Transverse colon (tissue), 4 donors: Measurements from ENCODE around the gene ILDR1. TPM values are rescaled to one million over a fixed set of nuclear protein-coding genes. Genes with fewer than 3 reads are reported as not detected.

Experiments
- DNase-seq: peaks from one replicate; pipeline ENCODE4 v3.0.0-alpha.2; 2019
- H3K27ac ChIP-seq, 4 donors: fragments of 200-600 bp; sonication (generic); 2 replicates each; pipeline ENCODE4 v1.5.1; 2016 to 2018; ENCODE audit warnings: inconsistent platforms in 4 of 4
- H3K27me3 ChIP-seq: fragments of 200-600 bp; sonication (generic); 2 replicates; pipeline ENCODE4 v1.5.1; 2017; ENCODE audit warnings: inconsistent platforms
- H3K36me3 ChIP-seq, 4 donors: fragments of 200-600 bp; sonication (generic); 2 replicates each; pipeline ENCODE4 v1.5.1; 2017 to 2019; ENCODE audit warnings: inconsistent platforms in 4 of 4
- H3K4me1 ChIP-seq, 4 donors: fragments of 200-600 bp; sonication (generic); 2 replicates each; pipeline ENCODE4 v1.5.1; 2017 to 2020; ENCODE audit warnings: inconsistent platforms in 4 of 4
- H3K4me3 ChIP-seq, 4 donors: fragments of 200-600 bp; sonication (generic); 1 replicate in 1 of 4; 2 replicates in 3 of 4; pipeline versions ENCODE4 v1.5.1 to v1.6.1; 2017 to 2019; ENCODE audit warnings: inconsistent platforms in 4 of 4
- H3K9me3 ChIP-seq, 2 donors: fragments of 200-600 bp; sonication (generic); 2 replicates each; pipeline ENCODE4 v1.5.1; 2017 to 2019; ENCODE audit warnings: inconsistent platforms in 2 of 2
- EP300 ChIP-seq: sonication (generic); formaldehyde crosslinking; IDR thresholded peaks from one replicate; pipeline ENCODE4 v1.6.1; 2017; ENCODE audit warnings: antibody characterized with exemption, low read depth
- POLR2A ChIP-seq: fragments of 450-650 bp; IDR thresholded peaks from one replicate; pipeline ENCODE4 v1.6.1; 2016; ENCODE audit warnings: antibody characterized with exemption, mild to moderate bottlenecking, moderate library complexity
- POLR2AphosphoS5 ChIP-seq, 3 donors: sonication (generic); formaldehyde crosslinking; IDR thresholded peaks; one replicate each; pipeline ENCODE4 v1.6.1; 2016; ENCODE audit warnings: antibody characterized with exemption in 3 of 3
- WGBS, 2 donors: methylation state at CpG; one replicate each; pipeline ENCODE4 v1.1.5; 2018; ENCODE audit warnings: low coverage in 1 of 2; 5-methylcytosine and 5-hydroxymethylcytosine counted together
- in situ Hi-C, 4 donors: fragments of 200-750 bp; cut with MboI; loops; one replicate each; pipeline versions ENCODE4 v1.15.0 to v1.15.1; 2017; ENCODE audit warnings: low sequenced_read_pairs in 3 of 4, low pct_ligation_motif_present in 1 of 4, low pct_unique_long_range_greater_than_20kb in 1 of 4
- intact Hi-C: fragments of 100-400 bp; cut with DNase I; formaldehyde crosslinking; loops from one replicate; pipeline ENCODE4 v1.15.1; 2023; ENCODE audit warnings: low total_unique reads
- total RNA-seq, 4 donors: library from RNA; depleted of rRNA; stranded (reverse); fragments of >200 nt; gene quantifications; one replicate each; pipeline ENCODE4 v1.1.0, GENCODE V29; 2016
- TF ChIP-seq, protein P1 (sequence below), 5 experiments: fragments of 200-600 bp in 3 of 5; fragments of 450-650 bp in 2 of 5; sonication (generic) in 3 of 5; IDR thresholded peaks; 1 replicate in 2 of 5; 2 replicates in 3 of 5; pipeline ENCODE4 v1.5.1; 2016 to 2017; ENCODE audit warnings: antibody characterized with exemption in 5 of 5, inconsistent platforms in 3 of 5, mild to moderate bottlenecking in 2 of 5, moderate library complexity in 1 of 5

ILDR1 gene
- total RNA-seq, 4 donors from 2014 or later: 13.8 to 27.7 (median 21.5) TPM

DNA sequence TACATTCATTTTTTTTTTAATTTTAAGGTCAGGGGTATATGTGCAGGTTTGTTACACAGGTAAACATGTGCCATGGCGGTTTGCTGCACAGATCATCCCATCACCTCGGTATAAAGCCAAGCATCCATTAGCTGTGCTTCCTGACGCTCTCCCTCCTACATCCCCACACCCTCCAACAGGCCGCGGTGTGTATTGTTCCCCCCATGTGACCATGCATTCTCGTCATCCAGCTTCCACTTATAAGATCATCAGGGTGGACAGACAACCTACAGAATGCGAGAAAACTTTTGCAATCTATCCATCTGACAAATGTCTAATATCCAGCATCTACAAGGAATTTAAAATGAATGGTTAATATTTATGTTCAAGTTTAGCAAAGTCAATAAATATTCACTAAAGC, 19.4 kb downstream of the ILDR1 start:
- Histone ChIP-seq H3K4me3 (no peak overlapping the region), H3K36me3 (no peaks in the 10 kb centered on the region), H3K27ac (no peak overlapping the region), H3K9me3 (no peaks in the 10 kb centered on the region), H3K27me3 (no peaks in the 10 kb centered on the region), H3K4me1 (peaks cover 4 to 18% (median 7%) of the 10 kb centered on the region in 4 donors)
- in situ Hi-C loops (no loop called here), intact Hi-C loops (no loop called here)
- no peak for DNase-seq
- 70 to 85% methylated on average over 7 of the region's 7 CpGs for WGBS, 2 donors
- no peak for TF ChIP-seq POLR2AphosphoS5 (IDR thresholded peaks at IDR 0.05)
- TF ChIP-seq, protein P1, sequence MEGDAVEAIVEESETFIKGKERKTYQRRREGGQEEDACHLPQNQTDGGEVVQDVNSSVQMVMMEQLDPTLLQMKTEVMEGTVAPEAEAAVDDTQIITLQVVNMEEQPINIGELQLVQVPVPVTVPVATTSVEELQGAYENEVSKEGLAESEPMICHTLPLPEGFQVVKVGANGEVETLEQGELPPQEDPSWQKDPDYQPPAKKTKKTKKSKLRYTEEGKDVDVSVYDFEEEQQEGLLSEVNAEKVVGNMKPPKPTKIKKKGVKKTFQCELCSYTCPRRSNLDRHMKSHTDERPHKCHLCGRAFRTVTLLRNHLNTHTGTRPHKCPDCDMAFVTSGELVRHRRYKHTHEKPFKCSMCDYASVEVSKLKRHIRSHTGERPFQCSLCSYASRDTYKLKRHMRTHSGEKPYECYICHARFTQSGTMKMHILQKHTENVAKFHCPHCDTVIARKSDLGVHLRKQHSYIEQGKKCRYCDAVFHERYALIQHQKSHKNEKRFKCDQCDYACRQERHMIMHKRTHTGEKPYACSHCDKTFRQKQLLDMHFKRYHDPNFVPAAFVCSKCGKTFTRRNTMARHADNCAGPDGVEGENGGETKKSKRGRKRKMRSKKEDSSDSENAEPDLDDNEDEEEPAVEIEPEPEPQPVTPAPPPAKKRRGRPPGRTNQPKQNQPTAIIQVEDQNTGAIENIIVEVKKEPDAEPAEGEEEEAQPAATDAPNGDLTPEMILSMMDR (IDR thresholded peaks at IDR 0.05): no peak
- no peak for TF ChIP-seq EP300
- no peak for TF ChIP-seq POLR2A

DNA sequence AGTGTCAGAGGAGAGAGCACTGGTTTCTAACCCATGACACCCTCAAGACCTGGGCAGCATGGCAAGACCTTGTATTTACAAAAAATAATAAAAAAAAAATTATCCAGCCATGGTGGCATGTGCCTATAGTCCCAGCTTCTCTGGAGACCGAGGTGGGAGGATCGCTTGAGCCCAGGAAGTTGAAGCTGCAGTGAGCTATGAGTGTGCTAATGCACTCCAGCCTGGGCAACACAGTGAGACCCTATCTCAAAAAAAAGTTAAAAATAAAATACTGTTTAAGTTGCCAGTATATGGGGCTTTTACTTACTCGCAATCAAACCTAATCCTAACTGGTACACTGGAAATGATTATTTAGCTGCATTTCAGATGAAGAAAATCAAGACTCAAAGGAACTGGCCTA, 20.2 kb downstream of the ILDR1 start:
- no peak for DNase-seq
- peaks cover 4 to 18% (median 7%) of the 10 kb centered on the region in 4 donors for H3K4me1 ChIP-seq
- no peaks in the 10 kb centered on the region for H3K27me3 ChIP-seq
- TF ChIP-seq EP300: no peak
- TF ChIP-seq POLR2AphosphoS5 (IDR thresholded peaks at IDR 0.05): no peak
- TF ChIP-seq, protein P1 (IDR thresholded peaks at IDR 0.05): no peak
- TF ChIP-seq POLR2A: no peak
- 89 to 100% methylated on average over 2 to 3 of the region's 3 CpGs for WGBS, 2 donors
- H3K9me3 ChIP-seq: no peaks in the 10 kb centered on the region
- H3K4me3 ChIP-seq: no peak overlapping the region
- no peak overlapping the region for H3K27ac ChIP-seq
- intact Hi-C loops: no loop called here
- in situ Hi-C loops: no loop called here
- H3K36me3 ChIP-seq: no peaks in the 10 kb centered on the region

DNA sequence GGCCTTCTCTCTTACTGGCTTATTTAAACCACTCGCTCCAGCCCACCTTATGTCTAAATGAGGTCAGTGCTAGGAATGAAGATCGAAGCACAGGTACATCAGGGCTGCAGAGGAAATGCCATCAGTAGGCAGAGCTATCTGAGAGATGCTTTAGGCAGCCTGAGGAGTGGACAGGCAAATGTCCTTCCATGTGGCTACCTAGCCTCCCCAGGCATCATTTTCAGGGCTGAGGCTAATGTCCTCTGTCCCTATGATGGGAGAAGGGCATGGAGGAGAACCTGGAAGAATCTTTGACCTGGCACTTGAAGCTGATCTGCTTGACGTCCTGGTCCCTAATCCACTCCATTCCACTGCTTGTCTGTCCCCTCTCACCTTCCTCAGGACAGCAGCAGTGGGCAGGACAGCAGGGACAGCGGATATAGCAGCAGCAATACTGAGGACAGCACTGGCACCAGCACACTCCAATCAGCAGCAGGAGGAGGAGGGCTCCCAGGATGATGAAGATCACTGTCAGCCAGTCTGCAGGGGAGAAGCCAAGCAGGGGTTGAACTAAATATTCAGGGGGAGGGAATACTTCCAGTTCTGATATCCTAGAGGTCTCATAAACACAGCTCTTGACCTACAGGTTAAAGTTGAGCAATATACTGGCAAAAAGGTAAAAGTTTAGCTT, 21.0 kb downstream of the ILDR1 start:
- WGBS, 2 donors: 88 to 92% methylated on average over 2 to 4 of the region's 4 CpGs
- Histone ChIP-seq H3K27me3 (no peaks in the 10 kb centered on the region), H3K4me3 (no peak overlapping the region), H3K4me1 (peaks cover 4 to 18% (median 8%) of the 10 kb centered on the region in 4 donors), H3K9me3 (no peaks in the 10 kb centered on the region), H3K27ac (no peak overlapping the region), H3K36me3 (no peaks in the 10 kb centered on the region)
- no peak for DNase-seq
- intact Hi-C loops: no loop called here
- in situ Hi-C loops: no loop called here
- no peak for TF ChIP-seq POLR2AphosphoS5 (IDR thresholded peaks at IDR 0.05)
- no peak for TF ChIP-seq EP300
- TF ChIP-seq, protein P1 (IDR thresholded peaks at IDR 0.05): no peak
- TF ChIP-seq POLR2A: no peak

DNA sequence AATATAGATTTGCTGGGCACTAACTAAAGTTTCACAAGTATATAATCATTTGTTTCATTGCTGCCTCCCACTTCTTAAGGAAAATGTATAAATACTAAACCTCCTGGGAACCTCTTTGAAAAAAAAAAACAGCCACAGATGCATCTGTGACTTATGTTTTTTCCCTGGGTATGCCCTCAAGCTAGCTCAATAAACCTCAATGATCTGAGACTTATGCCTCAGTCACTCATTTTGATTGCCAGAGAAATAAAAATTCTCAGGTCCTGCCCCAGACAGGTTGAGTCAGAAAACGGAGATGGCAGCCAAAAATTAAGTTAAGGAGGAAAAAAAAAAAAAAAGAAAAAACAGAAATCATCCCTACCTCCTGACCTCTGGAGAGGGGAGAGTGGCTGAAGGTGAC, 22.1 kb downstream of the ILDR1 start:
- no peaks in the 10 kb centered on the region for H3K9me3 ChIP-seq
- H3K27ac ChIP-seq: no peak overlapping the region
- no peak overlapping the region for H3K4me3 ChIP-seq
- peaks cover 4 to 19% (median 11%) of the 10 kb centered on the region in 4 donors for H3K4me1 ChIP-seq
- DNase-seq: no peak
- no peaks in the 10 kb centered on the region for H3K36me3 ChIP-seq
- intact Hi-C loops (no loop called here), in situ Hi-C loops (loop anchor here in 1 of 4 donors (10.0 kb wide), 1 partner anchor 455 kb away; the partner anchor contains the start of gene POLQ)
- H3K27me3 ChIP-seq: no peaks in the 10 kb centered on the region
- WGBS, 2 donors: 52 to 67% methylated on average over 1 of the region's 1 CpG
- TF ChIP-seq POLR2A (no peak), POLR2AphosphoS5 (IDR thresholded peaks at IDR 0.05) (no peak), EP300 (no peak)
- TF ChIP-seq, protein P1 (IDR thresholded peaks at IDR 0.05): no peak
